GM18519 (cell line): ENCODE data around the gene TUBGCP2.

Experiments used
- ATAC-seq: cut with Tn5 transposase; IDR thresholded peaks from one replicate; pipeline ENCODE4 v1.9.1; 2021; ENCODE audit warnings: mild to moderate bottlenecking, moderate library complexity; ENCODE audit not compliant: unreplicated experiment, low FRiP score

The TUBGCP2 gene

GRCh38 chr10:133306941-133307379 lies 1.7 kb downstream of the TUBGCP2 start:
- no peak for ATAC-seq

GRCh38 chr10:133306097-133306476 lies 2.6 kb downstream of the TUBGCP2 start:
- no peak for ATAC-seq

- ATAC-seq = no peak
Measured at GRCh38 chr10:133303206-133303605, 5.5 kb downstream of the TUBGCP2 start.

GRCh38 chr10:133302230-133302629 lies 6.4 kb downstream of the TUBGCP2 start:
- no peak for ATAC-seq

GRCh38 chr10:133299738-133300137 lies 8.9 kb downstream of the TUBGCP2 start:
- ATAC-seq = no peak

- no peak for ATAC-seq
Measured at GRCh38 chr10:133299224-133299623, 9.4 kb downstream of the TUBGCP2 start.

GRCh38 chr10:133298466-133298865 lies 10.2 kb downstream of the TUBGCP2 start:
- ATAC-seq = no peak

GRCh38 chr10:133297504-133297903 lies 11.2 kb downstream of the TUBGCP2 start:
- ATAC-seq = no peak

GRCh38 chr10:133295426-133296320 lies 13.0 kb downstream of the TUBGCP2 start:
- ATAC-seq = no peak

GRCh38 chr10:133294189-133294588 lies 14.5 kb downstream of the TUBGCP2 start:
- ATAC-seq = no peak

- ATAC-seq = no peak
Measured at GRCh38 chr10:133293810-133294119, 14.9 kb downstream of the TUBGCP2 start.

GRCh38 chr10:133292919-133293809 lies 15.5 kb downstream of the TUBGCP2 start:
- ATAC-seq = no peak

- no peak for ATAC-seq
Measured at GRCh38 chr10:133289761-133290160, 18.9 kb downstream of the TUBGCP2 start.

- no peak for ATAC-seq
Measured at GRCh38 chr10:133287832-133288500, 20.7 kb downstream of the TUBGCP2 start.

GRCh38 chr10:133286366-133286765 lies 22.3 kb downstream of the TUBGCP2 start:
- ATAC-seq = no peak

- no peak for ATAC-seq
Measured at GRCh38 chr10:133285217-133285616, 23.5 kb downstream of the TUBGCP2 start.

- no peak for ATAC-seq
Measured at GRCh38 chr10:133283931-133284330, 24.7 kb downstream of the TUBGCP2 start.

GRCh38 chr10:133282846-133283390 lies 25.8 kb downstream of the TUBGCP2 start:
- ATAC-seq = no peak

- ATAC-seq = no peak
Measured at GRCh38 chr10:133281628-133282372, 26.9 kb downstream of the TUBGCP2 start.

GRCh38 chr10:133281084-133281483 lies 27.6 kb downstream of the TUBGCP2 start:
- no peak for ATAC-seq
